Chondrocyte (in vitro differentiated cells): ENCODE data around the gene CARS2. TPM values are rescaled to one million over a fixed set of nuclear protein-coding genes. Genes with fewer than 3 reads are reported as not detected.

ENCODE experiments used
- DNase-seq: peaks from one replicate; pipeline ENCODE4 v3.0.0; 2021; ENCODE audit warnings: mixed read lengths, low spot score
- H3K27ac Mint-ChIP-seq: one replicate; pipeline ENCODE4 v1.8.0; 2021; ENCODE audit warnings: mild to moderate bottlenecking, moderate library complexity, mixed read lengths; ENCODE audit not compliant: unreplicated experiment
- H3K27me3 Mint-ChIP-seq: 2 replicates; pipeline ENCODE4 v1.8.0; 2021; ENCODE audit warnings: low read depth, mixed read lengths
- H3K36me3 Mint-ChIP-seq: 2 replicates; pipeline ENCODE4 v1.8.0; 2021; ENCODE audit warnings: low read depth, mixed read lengths
- H3K4me1 Mint-ChIP-seq: 2 replicates; pipeline ENCODE4 v1.8.0; 2021; ENCODE audit warnings: low read depth, mild to moderate bottlenecking, mixed read lengths
- H3K4me3 Mint-ChIP-seq: one replicate; pipeline ENCODE4 v1.8.0; 2021; ENCODE audit warnings: mild to moderate bottlenecking, moderate library complexity, mixed read lengths; ENCODE audit not compliant: unreplicated experiment
- H3K9me3 Mint-ChIP-seq: 2 replicates; pipeline ENCODE4 v1.8.0; 2021; ENCODE audit warnings: low read depth, mixed read lengths
- total RNA-seq: library from RNA; stranded (reverse); gene quantifications from 3 replicates; pipeline ENCODE4 v1.2.1, GENCODE V29; 2021
- TF ChIP-seq, protein P1 (sequence below): fragments of 200-600 bp; sonication (generic); IDR thresholded peaks from 2 replicates; pipeline ENCODE4 v1.5.0; 2021; ENCODE audit warnings: antibody characterized with exemption, mild to moderate bottlenecking, moderate library complexity

The CARS2 gene
- total RNA-seq, 1 donor from 2014 or later = 60.2 TPM

DNA sequence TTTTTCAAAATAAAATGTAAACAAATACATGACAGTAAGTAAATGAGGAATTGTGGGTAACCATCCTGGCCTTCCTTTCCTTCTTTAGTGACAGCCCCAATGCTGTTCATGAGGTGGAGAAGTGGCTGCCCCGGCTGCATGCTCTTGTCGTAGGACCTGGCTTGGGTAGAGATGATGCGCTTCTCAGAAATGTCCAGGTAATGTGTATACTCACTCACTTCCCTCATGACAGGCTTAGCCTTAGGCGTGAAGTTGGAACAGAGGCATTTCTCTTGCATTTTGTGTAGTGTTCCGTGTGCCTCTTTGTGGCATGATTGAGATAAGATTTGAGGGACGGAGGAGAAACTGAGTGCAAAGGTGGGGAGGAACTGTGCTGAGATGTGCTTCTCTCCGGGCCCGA is 78.6 kb downstream of the CARS2 start:
- peaks cover 24% of the 10 kb centered on the region for H3K4me1 Mint-ChIP-seq

DNA sequence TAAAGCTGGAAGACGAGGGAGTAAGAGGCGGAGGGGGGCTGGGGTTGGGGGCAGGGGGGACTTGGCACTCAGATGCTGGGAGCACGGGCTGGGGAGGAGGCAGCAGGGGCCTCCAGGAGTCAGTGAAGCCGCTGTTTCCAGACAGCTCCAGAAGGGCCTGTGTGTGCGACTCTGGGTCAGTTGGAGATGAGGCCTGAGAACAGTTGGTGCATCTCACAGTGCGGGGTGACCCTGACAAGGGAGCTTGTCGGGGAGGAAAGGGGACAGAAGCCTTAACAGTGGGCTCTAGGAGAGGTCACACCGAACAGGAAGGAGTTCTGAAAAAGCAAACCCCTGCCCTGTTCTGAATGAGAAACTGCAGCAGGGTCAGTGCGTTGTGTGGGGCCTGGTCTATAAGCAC is 79.4 kb downstream of the CARS2 start:
- no peak for DNase-seq
- peak overlapping the region; percentile 52 for H3K27ac Mint-ChIP-seq
- H3K4me1 Mint-ChIP-seq = peaks cover 24% of the 10 kb centered on the region
- H3K9me3 Mint-ChIP-seq = no peaks in the 10 kb centered on the region
- TF ChIP-seq, protein P1, sequence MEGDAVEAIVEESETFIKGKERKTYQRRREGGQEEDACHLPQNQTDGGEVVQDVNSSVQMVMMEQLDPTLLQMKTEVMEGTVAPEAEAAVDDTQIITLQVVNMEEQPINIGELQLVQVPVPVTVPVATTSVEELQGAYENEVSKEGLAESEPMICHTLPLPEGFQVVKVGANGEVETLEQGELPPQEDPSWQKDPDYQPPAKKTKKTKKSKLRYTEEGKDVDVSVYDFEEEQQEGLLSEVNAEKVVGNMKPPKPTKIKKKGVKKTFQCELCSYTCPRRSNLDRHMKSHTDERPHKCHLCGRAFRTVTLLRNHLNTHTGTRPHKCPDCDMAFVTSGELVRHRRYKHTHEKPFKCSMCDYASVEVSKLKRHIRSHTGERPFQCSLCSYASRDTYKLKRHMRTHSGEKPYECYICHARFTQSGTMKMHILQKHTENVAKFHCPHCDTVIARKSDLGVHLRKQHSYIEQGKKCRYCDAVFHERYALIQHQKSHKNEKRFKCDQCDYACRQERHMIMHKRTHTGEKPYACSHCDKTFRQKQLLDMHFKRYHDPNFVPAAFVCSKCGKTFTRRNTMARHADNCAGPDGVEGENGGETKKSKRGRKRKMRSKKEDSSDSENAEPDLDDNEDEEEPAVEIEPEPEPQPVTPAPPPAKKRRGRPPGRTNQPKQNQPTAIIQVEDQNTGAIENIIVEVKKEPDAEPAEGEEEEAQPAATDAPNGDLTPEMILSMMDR = no peak
- no peak overlapping the region for H3K4me3 Mint-ChIP-seq
- peaks cover 1% of the 10 kb centered on the region for H3K36me3 Mint-ChIP-seq
- no peaks in the 10 kb centered on the region for H3K27me3 Mint-ChIP-seq

More for the DNA sequence above, 78.6 kb downstream of the CARS2 start:
- no peak for DNase-seq
- Mint-ChIP-seq H3K9me3 (no peaks in the 10 kb centered on the region), H3K36me3 (peaks cover 3% of the 10 kb centered on the region), H3K27ac (peak overlapping the region; percentile 34), H3K4me3 (no peak overlapping the region), H3K27me3 (no peaks in the 10 kb centered on the region)
- TF ChIP-seq, protein P1 = no peak

GRCh38 chr13:110625771-110626321 is 80.1 kb downstream of the CARS2 start:
- no peaks in the 10 kb centered on the region for H3K27me3 Mint-ChIP-seq
- H3K27ac Mint-ChIP-seq = peak overlapping the region; percentile 45
- H3K4me1 Mint-ChIP-seq = peaks cover 24% of the 10 kb centered on the region
- H3K9me3 Mint-ChIP-seq = no peaks in the 10 kb centered on the region
- no peak overlapping the region for H3K4me3 Mint-ChIP-seq
- DNase-seq = no peak
- peaks cover 1% of the 10 kb centered on the region for H3K36me3 Mint-ChIP-seq
- TF ChIP-seq, protein P1 = no peak

- H3K9me3 Mint-ChIP-seq = no peaks in the 10 kb centered on the region
- DNase-seq = no peak
- H3K27ac Mint-ChIP-seq = no peak overlapping the region
- no peak overlapping the region for H3K4me3 Mint-ChIP-seq
- no peaks in the 10 kb centered on the region for H3K27me3 Mint-ChIP-seq
- TF ChIP-seq, protein P1 = no peak
- peaks cover 1% of the 10 kb centered on the region for H3K36me3 Mint-ChIP-seq
- peaks cover 27% of the 10 kb centered on the region for H3K4me1 Mint-ChIP-seq
Measured at GRCh38 chr13:110624766-110625756, 80.9 kb downstream of the CARS2 start.

GRCh38 chr13:110620596-110620995 is 85.3 kb downstream of the CARS2 start:
- no peak overlapping the region for H3K4me3 Mint-ChIP-seq
- peaks cover 31% of the 10 kb centered on the region for H3K4me1 Mint-ChIP-seq
- no peak overlapping the region for H3K27ac Mint-ChIP-seq
- DNase-seq = no peak
- no peaks in the 10 kb centered on the region for H3K9me3 Mint-ChIP-seq
- TF ChIP-seq, protein P1 = no peak
- no peaks in the 10 kb centered on the region for H3K36me3 Mint-ChIP-seq
- no peaks in the 10 kb centered on the region for H3K27me3 Mint-ChIP-seq
